ENCODE results near the gene C1orf56.

The C1orf56 gene

DNA sequence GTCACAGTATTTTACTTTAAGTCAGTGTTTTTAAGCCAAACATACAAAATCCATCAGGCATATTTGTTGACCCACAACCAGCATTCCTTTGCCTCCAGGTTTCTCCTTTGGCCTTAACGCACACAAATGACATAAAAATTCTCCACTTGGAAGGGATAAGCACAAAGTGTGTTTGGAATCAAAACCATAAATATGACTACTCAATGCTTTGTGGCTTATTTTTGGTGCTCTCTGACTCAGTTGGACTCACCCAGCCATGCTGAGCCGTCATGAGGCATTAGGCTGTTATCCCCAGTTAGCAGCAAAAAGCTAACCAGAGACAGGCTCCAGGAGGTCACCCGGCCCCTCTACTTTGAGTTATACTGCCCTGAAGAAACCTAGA is 38.4 kb upstream of the C1orf56 start:
- H3K27ac ChIP-seq = peak overlapping the region; percentile 73
- TF ChIP-seq ZFX (IDR thresholded peaks at IDR 0.05) (no peak), CTCF (conservative IDR thresholded peaks at IDR 0.05) (no peak)

DNA sequence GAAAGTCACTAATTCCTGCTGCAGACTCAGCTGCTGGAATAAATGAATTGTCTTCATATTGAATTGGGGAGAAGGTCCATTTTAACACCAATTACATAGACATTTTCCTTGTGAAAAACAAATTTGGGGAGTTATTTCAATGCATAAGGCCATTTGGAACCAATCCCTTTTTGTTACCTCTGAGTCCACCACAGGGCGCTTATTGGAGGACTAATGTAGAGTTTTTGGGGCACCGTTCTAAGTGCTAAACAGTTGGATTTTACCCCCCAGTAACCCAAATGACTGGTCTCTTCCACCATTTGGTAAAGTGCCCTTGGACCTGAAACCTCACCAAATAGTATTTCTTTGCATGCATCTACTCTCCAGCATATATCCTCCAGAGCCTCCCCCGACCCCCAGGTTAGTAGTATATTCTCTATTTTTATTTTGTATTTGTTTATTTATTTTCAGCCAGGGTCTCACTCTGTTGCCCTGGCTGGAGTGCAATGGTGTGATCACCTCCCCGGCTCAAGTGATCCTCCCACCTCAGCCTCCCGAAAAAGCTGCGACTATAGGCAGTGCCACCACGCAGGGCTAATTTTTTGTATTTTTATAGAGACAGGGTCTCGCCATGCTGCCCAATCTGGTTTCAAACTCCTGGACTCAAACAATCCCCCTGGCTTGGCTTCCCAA is 37.7 kb upstream of the C1orf56 start:
- no peak overlapping the region for H3K27ac ChIP-seq
- TF ChIP-seq CTCF (conservative IDR thresholded peaks at IDR 0.05) = no peak
- TF ChIP-seq ZFX (IDR thresholded peaks at IDR 0.05) = no peak

DNA sequence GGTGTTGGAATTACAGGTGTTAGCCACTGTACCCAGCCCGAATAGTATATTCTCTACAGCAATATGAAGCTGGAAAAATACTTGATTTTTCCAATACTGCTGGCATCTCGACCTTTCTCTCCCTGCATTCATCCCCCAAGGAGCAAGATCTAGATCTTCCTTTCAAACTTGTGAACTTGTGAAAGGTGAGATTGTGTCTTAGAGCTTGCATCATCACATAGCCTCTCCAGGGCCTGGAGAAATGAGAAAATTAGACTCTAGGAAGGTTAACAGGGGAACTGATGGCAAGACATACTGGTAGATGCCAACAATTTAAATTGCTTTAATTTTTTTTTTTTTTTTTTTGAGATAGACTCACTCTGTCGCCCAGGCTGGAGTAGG is 37.2 kb upstream of the C1orf56 start:
- H3K27ac ChIP-seq = no peak overlapping the region
- TF ChIP-seq ZFX (IDR thresholded peaks at IDR 0.05) = no peak
- no peak for TF ChIP-seq CTCF (conservative IDR thresholded peaks at IDR 0.05)

DNA sequence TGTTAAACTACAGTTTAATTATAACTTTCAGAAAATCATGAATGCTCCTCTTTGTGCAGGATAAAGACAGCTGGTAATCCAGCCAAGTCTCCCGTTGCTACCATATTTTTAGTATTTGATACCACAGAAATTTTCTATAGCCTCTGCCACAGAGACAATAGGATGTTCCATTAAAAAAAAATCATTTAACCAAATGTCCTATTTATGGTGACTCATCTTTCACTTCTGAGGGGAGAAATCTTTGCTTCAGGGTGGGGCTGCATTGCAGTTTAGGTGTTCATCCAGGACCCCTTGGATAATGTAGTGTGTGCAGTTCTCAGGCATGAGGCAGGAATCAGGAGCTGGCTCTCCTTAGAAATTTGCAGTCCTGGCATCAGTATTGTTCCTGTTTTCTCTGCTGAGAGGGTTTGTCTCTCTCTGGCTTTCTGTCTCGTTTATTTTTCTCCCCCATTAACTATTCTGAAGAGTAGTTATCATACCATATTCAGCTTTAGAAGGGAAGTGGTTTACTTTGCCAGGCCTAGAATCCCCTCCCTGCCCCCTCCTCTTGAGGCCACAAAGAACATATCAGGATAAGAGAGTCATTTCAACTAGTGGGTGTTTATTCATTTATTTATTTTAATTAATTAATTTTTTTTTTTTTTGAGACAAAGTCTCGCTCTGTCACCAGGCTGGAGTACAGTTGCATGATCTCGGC is 36.2 kb upstream of the C1orf56 start:
- no peak overlapping the region for H3K27ac ChIP-seq
- TF ChIP-seq ZFX (IDR thresholded peaks at IDR 0.05) = no peak
- no peak for TF ChIP-seq CTCF (conservative IDR thresholded peaks at IDR 0.05)

GRCh38 chr1:151012684-151013471 is 34.7 kb upstream of the C1orf56 start:
- H3K27ac ChIP-seq = no peak overlapping the region
- TF ChIP-seq CTCF (conservative IDR thresholded peaks at IDR 0.05) = no peak

DNA sequence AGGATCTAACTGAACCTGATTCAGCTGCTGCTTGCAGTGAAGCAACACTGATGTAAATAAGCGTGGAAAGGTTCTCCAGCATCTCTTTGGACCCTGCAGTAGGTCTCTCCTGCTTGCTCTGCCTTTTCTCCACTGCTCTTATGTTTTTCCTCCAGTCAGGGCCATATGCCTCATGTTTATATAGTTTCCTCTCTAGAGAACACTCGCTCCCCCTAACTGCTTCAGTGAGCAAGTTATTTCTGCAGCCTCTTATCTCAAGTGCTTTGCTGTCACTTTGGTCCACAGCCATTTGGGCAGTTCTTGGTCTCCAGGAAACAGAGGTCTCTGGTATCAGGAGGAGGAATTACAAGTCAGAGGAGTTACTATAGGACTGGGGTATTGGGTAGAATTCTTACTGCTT is 34.0 kb upstream of the C1orf56 start:
- no peak overlapping the region for H3K27ac ChIP-seq
- no peak for TF ChIP-seq CTCF (conservative IDR thresholded peaks at IDR 0.05)
- no peak for TF ChIP-seq ZFX (IDR thresholded peaks at IDR 0.05)

GRCh38 chr1:151024540-151025146 is 22.9 kb upstream of the C1orf56 start:
- TF ChIP-seq CTCF (conservative IDR thresholded peaks at IDR 0.05) = peak; percentile 77
- TF ChIP-seq ZFX (IDR thresholded peaks at IDR 0.05) = no peak
- H3K27ac ChIP-seq = no peak overlapping the region

Measured in C4-2B (cell line).